ENCODE measurements around the gene CXCL9.
"Not testable (repeated sequence)": the region's sequence is repeated elsewhere in the genome, so short reads cannot be mapped to it uniquely, and the experiment has no call there.

- TF ChIP-seq CTCF (conservative IDR thresholded peaks at IDR 0.05; ENCODE audit: low read length); EZH2phosphoT487 (IDR thresholded peaks at IDR 0.05; ENCODE audit: borderline replicate concordance): not testable (repeated sequence)
Observed at GRCh38 chr4:76049860-76050416, 42.6 kb upstream of the CXCL9 start.

All from Loucy (cell line).